ENCODE data around the gene A3GALT2.

DNA sequence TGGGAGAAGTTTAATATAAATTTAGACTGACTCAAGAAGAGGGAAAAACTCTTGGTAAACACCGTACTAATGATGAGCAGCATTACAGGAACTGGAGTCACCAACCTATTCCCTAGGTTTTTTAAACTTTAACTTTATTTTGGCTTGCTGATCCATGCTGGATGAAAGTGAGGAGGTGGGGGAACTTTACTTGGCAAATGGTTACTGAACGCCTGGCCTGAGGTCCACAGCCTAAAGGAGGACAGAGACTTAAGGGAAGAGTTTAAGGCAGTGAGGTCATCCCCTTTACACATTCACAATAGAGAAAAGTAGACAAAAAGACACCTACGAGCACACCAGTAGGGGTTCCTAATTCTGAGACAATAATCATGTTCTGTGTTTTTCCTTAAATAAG lies 25.6 kb upstream of the A3GALT2 start:
- TF ChIP-seq, protein P1, sequence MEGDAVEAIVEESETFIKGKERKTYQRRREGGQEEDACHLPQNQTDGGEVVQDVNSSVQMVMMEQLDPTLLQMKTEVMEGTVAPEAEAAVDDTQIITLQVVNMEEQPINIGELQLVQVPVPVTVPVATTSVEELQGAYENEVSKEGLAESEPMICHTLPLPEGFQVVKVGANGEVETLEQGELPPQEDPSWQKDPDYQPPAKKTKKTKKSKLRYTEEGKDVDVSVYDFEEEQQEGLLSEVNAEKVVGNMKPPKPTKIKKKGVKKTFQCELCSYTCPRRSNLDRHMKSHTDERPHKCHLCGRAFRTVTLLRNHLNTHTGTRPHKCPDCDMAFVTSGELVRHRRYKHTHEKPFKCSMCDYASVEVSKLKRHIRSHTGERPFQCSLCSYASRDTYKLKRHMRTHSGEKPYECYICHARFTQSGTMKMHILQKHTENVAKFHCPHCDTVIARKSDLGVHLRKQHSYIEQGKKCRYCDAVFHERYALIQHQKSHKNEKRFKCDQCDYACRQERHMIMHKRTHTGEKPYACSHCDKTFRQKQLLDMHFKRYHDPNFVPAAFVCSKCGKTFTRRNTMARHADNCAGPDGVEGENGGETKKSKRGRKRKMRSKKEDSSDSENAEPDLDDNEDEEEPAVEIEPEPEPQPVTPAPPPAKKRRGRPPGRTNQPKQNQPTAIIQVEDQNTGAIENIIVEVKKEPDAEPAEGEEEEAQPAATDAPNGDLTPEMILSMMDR (IDR thresholded peaks at IDR 0.05; ENCODE audit: poor library complexity, severe bottlenecking), result no peak
- TF ChIP-seq EZH2 (IDR thresholded peaks at IDR 0.05; ENCODE audit: borderline replicate concordance, insufficient read depth, low read length, poor library complexity, severe bottlenecking), result no peak
